Large intestine (tissue), 3 donors: Measurements from ENCODE around the gene HRH3. TPM values are rescaled to one million over a fixed set of nuclear protein-coding genes. Genes with fewer than 3 reads are reported as not detected.

Experiments used
- DNase-seq, 2 donors: peaks; one replicate each; pipeline versions ENCODE4 v3.0.0 to v3.0.0-alpha.2; 2013
- H3K27ac ChIP-seq: one replicate; pipeline ENCODE4 v1.5.1; 2013; ENCODE audit warnings: low read length
- H3K27me3 ChIP-seq: 2 replicates; pipeline ENCODE4 v1.6.1; 2013; ENCODE audit warnings: low read length; ENCODE audit not compliant: control insufficient read depth, insufficient read depth
- H3K36me3 ChIP-seq: 2 replicates; pipeline ENCODE4 v1.6.1; 2013; ENCODE audit warnings: low read length; ENCODE audit not compliant: control insufficient read depth, insufficient read depth
- H3K4me1 ChIP-seq: one replicate; pipeline ENCODE4 v1.6.1; 2013; ENCODE audit warnings: low read length; ENCODE audit not compliant: control insufficient read depth, insufficient read depth
- H3K4me3 ChIP-seq: one replicate; pipeline ENCODE4 v1.5.1; 2013; ENCODE audit warnings: low read length
- H3K9me3 ChIP-seq: one replicate; pipeline ENCODE4 v1.6.1; 2013; ENCODE audit warnings: mild to moderate bottlenecking, low read depth, low read length, moderate library complexity; ENCODE audit not compliant: control insufficient read depth
- WGBS: methylation state at CpG from one replicate; pipeline ENCODE4 v1.1.5; 2013; ENCODE audit warnings: low lambda C conversion rate; ENCODE audit not compliant: insufficient coverage; 5-methylcytosine and 5-hydroxymethylcytosine counted together
- polyA plus RNA-seq: library from polyadenylated mRNA; unstranded; fragments of 120-200 nt; gene quantifications from one replicate; pipeline ENCODE4 v1.2.1, GENCODE V29; 2013

The HRH3 gene
- polyA plus RNA-seq, 1 donor, result 0.33 TPM

DNA sequence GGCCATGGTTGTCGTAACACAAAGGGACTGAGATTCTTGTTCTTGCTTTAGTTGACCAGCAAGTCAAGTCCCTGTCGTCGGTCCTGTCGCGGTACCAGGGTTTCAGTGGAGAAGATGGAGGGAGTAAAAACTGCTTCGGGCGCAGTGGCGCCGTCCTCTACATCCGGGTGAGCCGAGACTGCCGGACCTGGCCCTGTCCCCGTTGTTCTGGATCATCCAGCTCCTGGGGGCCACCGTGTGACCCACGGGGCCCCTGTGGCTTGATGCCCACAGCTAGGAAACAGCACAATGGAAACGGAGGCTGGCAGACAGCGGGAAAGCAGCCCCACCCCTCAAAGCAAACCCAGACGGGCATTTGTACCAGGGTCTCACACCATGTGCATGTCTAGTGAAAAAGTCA lies 22.3 kb downstream of the HRH3 start:
- H3K4me1 ChIP-seq, result no peaks in the 10 kb centered on the region
- WGBS, result no CpG with 5 or more reads among the region's 18 CpGs
- no peaks in the 10 kb centered on the region for H3K9me3 ChIP-seq
- no peaks in the 10 kb centered on the region for H3K27me3 ChIP-seq
- no peak for DNase-seq
- no peak overlapping the region for H3K4me3 ChIP-seq
- no peak overlapping the region for H3K27ac ChIP-seq
- peaks cover 66% of the 10 kb centered on the region for H3K36me3 ChIP-seq

DNA sequence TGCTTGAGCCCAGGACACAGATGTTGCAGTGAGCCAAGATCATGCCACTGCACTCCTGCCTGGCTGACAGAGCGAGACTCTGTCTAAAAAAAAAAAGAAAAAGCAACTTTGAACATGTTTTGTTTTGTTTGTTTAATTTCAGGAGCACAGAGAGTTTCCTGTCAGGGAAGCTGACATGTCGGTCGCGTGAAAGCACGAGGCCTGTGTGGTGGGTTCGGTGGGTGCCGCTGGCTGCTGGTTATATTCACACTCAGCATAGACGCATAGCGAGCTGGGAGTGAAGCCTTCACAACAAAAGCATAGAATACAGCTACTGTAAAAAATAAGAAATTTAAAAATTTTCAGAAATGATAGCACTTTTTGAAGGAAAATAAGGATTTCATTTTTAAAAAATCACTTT lies 22.8 kb downstream of the HRH3 start:
- Histone ChIP-seq H3K36me3 (peaks cover 64% of the 10 kb centered on the region), H3K27ac (no peak overlapping the region), H3K9me3 (no peaks in the 10 kb centered on the region), H3K4me1 (no peaks in the 10 kb centered on the region), H3K27me3 (no peaks in the 10 kb centered on the region), H3K4me3 (no peak overlapping the region)
- WGBS, result no CpG with 5 or more reads among the region's 9 CpGs
- no peak for DNase-seq

DNA sequence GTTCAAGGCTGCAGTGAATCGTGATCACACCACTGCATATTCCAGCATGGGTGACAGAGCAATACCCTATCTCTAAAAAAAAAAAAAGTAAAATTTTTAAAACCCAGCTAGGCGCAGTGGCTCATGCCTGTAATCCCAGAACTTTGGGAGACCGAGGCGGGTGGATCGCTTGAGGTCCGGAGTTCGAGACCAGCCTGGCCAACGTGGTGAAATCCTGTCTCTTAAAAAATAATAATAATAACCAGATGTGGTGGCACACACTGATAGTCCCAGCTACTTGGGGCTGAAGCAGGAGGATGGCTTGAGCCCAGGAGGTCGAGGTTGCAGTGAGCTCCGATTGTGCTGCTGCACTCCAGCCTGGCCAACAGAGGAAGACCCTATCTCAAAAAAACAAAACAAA lies 23.8 kb downstream of the HRH3 start:
- DNase-seq, result no peak
- Histone ChIP-seq H3K9me3 (no peaks in the 10 kb centered on the region), H3K27ac (no peak overlapping the region), H3K4me3 (no peak overlapping the region), H3K4me1 (no peaks in the 10 kb centered on the region), H3K27me3 (no peaks in the 10 kb centered on the region), H3K36me3 (peaks cover 55% of the 10 kb centered on the region)
- WGBS, result 100% methylated on average over 1 of the region's 10 CpGs

DNA sequence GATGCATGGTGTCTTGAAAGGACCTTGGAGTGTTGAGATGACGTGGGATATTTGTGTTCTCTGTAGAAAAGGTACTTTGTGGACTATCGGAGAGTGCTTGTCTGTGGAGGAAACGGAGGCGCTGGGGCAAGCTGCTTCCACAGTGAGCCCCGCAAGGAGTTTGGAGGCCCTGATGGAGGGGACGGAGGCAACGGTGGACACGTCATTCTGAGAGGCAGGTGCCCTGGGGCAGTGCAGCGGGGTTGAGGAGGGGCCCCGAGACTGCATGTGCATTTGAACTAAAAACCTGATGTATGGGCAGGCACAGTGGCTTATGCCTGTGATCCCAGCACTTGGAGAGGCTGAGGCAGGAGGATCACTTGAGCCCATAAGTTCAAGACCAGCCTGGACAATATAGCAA lies 24.3 kb downstream of the HRH3 start:
- Histone ChIP-seq H3K9me3 (no peaks in the 10 kb centered on the region), H3K4me3 (no peak overlapping the region), H3K27me3 (no peaks in the 10 kb centered on the region), H3K4me1 (no peaks in the 10 kb centered on the region), H3K27ac (no peak overlapping the region), H3K36me3 (peaks cover 54% of the 10 kb centered on the region)
- no peak for DNase-seq
- 92% methylated on average over 4 of the region's 10 CpGs for WGBS

DNA sequence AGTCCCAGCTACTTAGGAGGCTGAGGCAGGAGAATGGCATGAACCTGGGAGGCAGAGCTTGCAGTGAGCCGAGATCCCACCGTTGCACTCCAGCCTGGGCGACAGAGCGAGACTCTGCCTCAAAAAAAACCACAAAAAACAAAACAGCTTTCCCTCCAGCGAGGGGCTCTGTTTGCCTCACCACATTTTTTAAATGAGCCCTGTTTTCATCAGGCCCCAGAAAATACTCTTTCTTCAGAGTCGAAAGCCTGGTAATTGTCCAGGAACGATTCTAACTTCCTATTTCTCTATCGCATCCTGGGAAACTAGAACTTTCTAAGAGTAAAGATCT lies 25.0 kb downstream of the HRH3 start:
- no peaks in the 10 kb centered on the region for H3K27me3 ChIP-seq
- no peak overlapping the region for H3K27ac ChIP-seq
- no peak for DNase-seq
- H3K4me1 ChIP-seq, result no peaks in the 10 kb centered on the region
- no peak overlapping the region for H3K4me3 ChIP-seq
- 100% methylated on average over 1 of the region's 8 CpGs for WGBS
- peaks cover 47% of the 10 kb centered on the region for H3K36me3 ChIP-seq
- H3K9me3 ChIP-seq, result no peaks in the 10 kb centered on the region

DNA sequence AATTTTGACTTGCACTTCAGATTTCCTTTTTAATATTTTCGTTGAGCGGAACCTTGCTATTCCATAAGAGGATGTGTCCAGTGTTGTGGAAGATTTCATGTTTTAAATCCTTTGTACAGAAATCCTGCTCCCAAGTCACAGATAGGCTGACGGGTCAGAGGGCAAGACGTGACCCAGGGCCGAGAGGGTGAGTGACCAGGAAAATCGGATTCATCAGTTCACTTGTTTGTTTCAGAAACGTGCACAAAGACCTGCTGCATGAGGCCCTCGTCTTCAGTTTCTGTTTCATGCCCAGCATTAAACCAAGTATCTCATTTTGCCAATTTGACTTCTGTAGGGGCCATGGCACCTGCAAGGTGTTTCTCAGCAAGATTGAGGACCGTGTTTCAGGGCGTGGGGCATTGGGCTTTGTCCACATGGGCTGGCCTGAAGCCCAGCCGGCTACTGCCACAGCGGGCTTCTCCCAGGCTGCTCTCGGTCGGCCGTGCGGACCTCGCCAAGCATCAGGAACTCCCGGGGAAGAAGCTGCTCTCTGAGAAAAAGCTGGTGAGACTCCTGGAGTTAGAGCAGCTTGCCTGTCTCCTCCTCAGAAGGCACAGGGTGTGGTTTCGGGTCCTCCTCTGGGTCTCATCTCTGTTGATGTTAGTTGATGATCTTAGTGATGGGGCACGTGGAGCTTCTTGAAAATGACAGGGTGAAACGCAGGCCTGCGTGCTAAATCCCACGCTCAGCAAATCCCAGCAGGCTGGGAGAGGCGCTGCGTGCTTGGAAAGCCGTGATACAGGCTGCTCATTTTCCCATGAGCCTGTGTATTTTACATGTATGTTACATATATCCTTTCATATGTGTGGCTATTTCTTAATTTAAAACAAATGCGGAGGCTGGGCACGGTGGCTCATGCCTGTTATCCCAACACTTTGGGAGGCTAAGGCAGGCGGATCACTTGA lies 26.7 kb downstream of the HRH3 start:
- no peaks in the 10 kb centered on the region for H3K4me1 ChIP-seq
- DNase-seq, result no peak

DNA sequence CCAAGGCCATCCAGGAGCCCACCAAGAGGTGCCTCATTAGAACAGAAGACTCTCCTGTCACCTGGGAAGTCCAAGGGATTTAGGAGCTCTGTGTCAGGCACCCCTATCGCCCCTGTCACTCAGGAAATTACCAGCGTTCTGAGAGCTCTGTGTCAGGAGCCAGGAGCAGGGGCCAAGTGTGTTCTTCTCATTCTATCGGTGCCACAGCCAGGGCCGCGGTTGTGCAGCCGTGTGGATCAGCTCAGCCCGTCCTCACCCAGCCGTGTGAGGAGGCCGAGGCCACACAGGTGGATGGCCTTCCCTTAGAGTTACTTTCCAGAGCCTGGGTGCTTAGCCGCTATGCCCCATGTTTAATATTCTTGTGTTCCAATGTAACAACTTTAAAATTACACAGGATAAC lies 27.4 kb downstream of the HRH3 start:
- Histone ChIP-seq H3K27me3 (no peaks in the 10 kb centered on the region), H3K27ac (no peak overlapping the region), H3K9me3 (no peaks in the 10 kb centered on the region), H3K4me3 (no peak overlapping the region), H3K4me1 (no peaks in the 10 kb centered on the region), H3K36me3 (peaks cover 35% of the 10 kb centered on the region)
- DNase-seq, result no peak
- WGBS, result no CpG with 5 or more reads among the region's 10 CpGs

More for the DNA sequence above, 26.7 kb downstream of the HRH3 start:
- Histone ChIP-seq H3K27ac (no peak overlapping the region), H3K27me3 (no peaks in the 10 kb centered on the region), H3K9me3 (no peaks in the 10 kb centered on the region), H3K4me3 (no peak overlapping the region), H3K36me3 (peaks cover 42% of the 10 kb centered on the region)
- WGBS, result no CpG with 5 or more reads among the region's 29 CpGs

DNA sequence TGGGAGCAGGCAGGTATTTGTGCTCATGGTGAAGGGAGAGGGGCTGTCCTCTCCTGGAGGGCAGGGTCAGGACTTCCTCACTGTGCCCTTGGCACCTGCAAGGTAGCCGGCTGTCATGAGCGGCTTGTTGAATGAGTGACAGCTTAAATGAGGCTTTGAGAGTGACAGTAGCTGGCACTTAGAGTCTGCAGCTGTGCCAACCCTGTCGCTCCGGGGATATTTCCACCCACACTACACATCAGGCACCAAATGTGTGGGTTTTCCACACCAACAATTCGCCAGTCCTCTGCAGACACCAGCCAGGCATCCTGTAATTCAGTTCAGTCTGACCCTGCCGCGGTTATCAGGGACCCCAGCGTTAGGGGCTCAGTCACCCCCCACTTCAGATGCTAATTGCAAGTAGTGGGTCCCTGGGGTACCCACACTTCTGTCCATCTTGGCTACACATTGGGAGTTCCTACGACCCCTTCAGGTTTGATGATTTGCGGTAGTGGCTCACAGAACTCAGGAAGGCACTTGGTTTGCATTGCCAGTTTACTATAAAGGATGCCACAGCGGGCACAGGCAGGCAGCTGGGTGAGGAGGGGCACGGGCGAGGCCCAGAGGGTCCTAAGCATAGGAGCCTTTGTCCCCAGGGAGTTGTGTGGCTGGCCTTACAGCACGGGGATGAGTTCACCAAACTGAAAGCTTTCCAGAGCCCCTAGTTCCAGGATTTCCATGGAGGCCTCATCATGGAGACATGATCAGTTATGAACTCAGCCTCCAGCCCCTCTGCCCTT lies 28.1 kb downstream of the HRH3 start:
- Histone ChIP-seq H3K27ac (no peak overlapping the region), H3K9me3 (no peaks in the 10 kb centered on the region), H3K4me3 (no peak overlapping the region), H3K4me1 (no peaks in the 10 kb centered on the region), H3K27me3 (no peaks in the 10 kb centered on the region), H3K36me3 (peaks cover 30% of the 10 kb centered on the region)
- WGBS, result no CpG with 5 or more reads among the region's 14 CpGs
- no peak for DNase-seq

DNA sequence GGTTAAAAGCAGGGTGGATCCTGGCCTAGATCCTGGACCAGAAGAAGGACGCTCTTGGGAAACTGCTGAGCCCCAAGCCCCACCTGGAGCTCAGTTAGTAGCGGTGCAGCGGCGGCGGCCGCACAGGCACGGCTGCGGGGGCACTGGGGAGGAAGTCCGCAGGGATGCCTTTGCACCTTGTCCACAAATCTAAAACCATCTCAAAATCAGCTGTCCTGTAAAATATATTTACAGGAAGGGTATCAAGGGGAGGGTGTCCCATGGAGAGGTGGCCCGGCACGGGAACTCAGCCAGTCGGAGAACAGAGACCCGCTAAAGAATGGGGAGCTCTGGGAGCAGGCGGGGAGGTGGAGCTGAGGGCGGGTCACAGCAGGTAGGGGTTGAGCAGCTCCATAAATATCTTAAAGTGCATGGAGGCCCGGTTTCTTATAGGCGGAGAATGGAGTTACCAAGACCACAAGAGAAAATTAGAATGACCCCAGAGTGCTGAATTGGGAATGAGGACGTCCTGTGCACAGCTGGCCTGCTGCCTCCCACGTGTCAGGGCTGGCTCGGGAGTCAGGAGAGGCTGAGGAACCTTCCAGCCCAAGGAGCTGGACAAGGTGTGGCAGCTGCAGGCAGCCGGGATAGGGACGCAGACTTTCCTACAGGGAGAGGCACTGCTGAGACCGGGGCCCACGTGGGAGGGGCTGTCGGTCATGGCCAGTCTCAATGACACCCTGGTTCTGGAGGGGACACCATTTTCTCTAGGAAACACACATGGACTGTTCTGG lies 29.3 kb downstream of the HRH3 start:
- Histone ChIP-seq H3K36me3 (peaks cover 26% of the 10 kb centered on the region), H3K4me1 (no peaks in the 10 kb centered on the region), H3K9me3 (no peaks in the 10 kb centered on the region), H3K4me3 (no peak overlapping the region), H3K27me3 (no peaks in the 10 kb centered on the region), H3K27ac (no peak overlapping the region)
- 92% methylated on average over 2 of the region's 25 CpGs for WGBS
- DNase-seq, result no peak
